Stimulated activated naive CD8-positive, alpha-beta T cell treated with anti-CD3 and anti-CD28 coated beads, Interleukin-15, Interleukin-2, amounts not matched to agents 100 ng/mL and 50 ng/mL, for 24 hours (primary cell): ENCODE data around the gene DNASE1L1.

Source experiments
- H3K27ac Mint-ChIP-seq: one replicate; pipeline ENCODE4 v1.8.0; 2021; ENCODE audit warnings: mild to moderate bottlenecking, mixed read lengths
- H3K27me3 Mint-ChIP-seq: one replicate; pipeline ENCODE4 v1.8.0; 2021; ENCODE audit warnings: mixed read lengths
- H3K36me3 Mint-ChIP-seq: one replicate; pipeline ENCODE4 v1.8.0; 2021; ENCODE audit warnings: low read depth, mixed read lengths
- H3K4me1 Mint-ChIP-seq: one replicate; pipeline ENCODE4 v1.8.0; 2021; ENCODE audit warnings: low read depth, mixed read lengths
- H3K4me3 Mint-ChIP-seq: one replicate; pipeline ENCODE4 v1.8.0; 2021; ENCODE audit warnings: mild to moderate bottlenecking, mixed read lengths
- H3K9me3 Mint-ChIP-seq: one replicate; pipeline ENCODE4 v1.8.0; 2021; ENCODE audit warnings: mixed read lengths

Gene DNASE1L1

DNA sequence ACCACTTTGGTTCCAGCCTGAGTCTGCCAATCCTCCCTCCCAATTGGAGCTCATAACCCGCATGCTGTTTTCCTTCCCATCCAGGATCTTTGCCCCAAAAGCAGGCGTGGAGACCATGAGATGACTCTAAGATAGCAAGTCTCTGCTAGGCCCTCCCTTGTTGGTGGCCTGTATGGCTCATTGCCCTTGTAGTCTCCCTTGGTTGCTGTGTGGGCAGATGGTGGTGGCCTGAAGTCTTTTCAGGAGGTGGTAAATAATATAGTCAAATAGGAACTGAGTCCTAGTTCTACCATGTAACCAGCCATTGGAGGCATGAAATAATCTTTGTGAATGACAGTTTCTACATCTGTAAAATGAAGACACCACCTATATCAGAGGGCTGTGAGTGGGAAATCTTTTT, 20.7 kb upstream of the DNASE1L1 start:
- H3K9me3 Mint-ChIP-seq = no peaks in the 10 kb centered on the region
- H3K36me3 Mint-ChIP-seq = no peaks in the 10 kb centered on the region
- no peaks in the 10 kb centered on the region for H3K27me3 Mint-ChIP-seq
- H3K4me1 Mint-ChIP-seq = peaks cover 20% of the 10 kb centered on the region
- peak overlapping the region; percentile 63 for H3K27ac Mint-ChIP-seq
- H3K4me3 Mint-ChIP-seq = peak overlapping the region; percentile 80

DNA sequence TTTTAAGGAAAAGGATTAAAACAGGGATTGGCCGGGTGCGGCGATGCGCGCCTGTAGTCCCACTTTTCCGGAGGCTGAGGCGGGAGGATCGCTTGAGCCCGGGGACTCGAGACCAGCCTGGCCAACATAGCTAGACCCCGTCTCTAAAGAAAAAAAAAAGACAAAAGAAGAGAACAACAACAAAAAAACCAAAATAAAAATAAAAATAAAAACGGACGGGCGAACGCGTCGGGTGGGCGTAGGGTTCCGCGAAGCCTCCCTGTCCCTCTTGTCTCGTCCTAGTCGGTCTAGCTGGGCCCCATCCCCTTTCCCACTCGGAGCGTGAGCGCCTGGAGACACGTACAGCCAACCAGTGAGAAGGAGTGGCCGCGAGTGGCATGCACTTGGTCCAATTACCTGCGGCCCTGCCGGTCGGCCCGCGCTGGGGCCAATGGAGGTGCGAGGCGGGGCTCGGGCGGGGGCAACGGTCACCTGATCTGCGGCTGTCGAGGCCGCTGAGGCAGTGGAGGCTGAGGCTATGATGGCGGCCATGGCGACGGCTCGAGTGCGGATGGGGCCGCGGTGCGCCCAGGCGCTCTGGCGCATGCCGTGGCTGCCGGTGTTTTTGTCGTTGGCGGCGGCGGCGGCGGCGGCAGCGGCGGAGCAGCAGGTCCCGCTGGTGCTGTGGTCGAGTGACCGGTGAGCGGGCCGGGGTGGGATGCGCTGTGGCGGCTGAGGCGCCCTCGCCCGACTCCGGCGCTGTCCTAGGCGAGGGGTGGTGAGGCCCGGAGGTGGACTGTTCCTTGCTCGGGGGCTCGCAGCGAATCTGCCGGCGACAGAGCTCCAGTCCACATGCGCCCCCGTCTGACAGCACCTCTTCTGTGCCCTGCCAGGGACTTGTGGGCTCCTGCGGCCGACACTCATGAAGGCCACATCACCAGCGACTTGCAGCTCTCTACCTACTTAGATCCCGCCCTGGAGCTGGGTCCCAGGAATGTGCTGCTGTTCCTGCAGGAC, 19.4 kb upstream of the DNASE1L1 start, which contains the start of gene ATP6AP1:
ATP6AP1 (plus strand) TSS at position 502 of the 996 bp plus-strand sequence; CDS start at position 518, 16 bp downstream.
- peak within 1 kb of the TSS; percentile 80 for H3K4me3 Mint-ChIP-seq
- no peaks in the 10 kb centered on the region for H3K27me3 Mint-ChIP-seq
- peaks cover 20% of the 10 kb centered on the region for H3K4me1 Mint-ChIP-seq
- H3K27ac Mint-ChIP-seq = peak within 1 kb of the TSS; percentile 63
- no peaks in the 10 kb centered on the region for H3K36me3 Mint-ChIP-seq
- H3K9me3 Mint-ChIP-seq = no peaks in the 10 kb centered on the region

DNA sequence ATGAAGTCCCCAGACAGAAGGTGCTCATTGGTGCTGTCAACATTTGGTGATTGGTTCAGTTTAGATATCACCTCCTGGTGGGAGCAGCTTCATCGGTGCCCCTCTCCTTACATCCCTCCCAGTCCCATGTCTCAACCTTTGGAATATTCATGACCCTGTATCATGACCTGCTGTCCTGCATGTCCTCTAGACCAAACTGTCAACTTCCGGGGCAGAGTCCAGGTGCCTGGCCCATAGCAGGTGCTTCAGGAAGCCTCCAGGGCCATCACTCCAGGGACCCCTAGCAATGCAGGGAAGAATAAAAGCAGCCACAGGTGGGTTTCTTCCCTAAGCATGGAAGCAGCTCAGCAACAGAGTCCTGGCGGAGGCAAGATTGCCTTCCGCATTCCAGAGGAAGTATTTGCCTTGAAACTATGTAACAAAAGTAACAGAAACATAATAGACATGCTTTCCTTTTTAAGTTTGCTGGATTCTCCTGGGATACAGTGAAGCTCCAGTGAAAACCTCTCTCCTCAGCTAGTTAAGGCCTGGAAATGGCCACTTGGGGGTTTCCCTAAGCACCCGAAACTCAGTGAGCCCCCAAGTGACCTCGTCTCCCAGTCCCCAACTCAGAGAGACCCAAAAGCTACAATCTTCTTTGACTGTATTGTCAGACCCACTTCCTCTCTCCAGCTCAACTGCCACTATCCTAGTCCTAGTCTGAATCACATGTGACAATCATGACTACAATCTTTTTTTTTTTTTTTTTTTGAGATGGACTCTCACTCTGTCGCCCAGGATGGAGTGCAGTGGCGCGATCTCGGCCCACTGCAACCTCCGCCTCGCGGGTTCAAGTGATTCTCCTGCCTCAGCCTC, 18.1 kb upstream of the DNASE1L1 start:
- no peaks in the 10 kb centered on the region for H3K27me3 Mint-ChIP-seq
- no peaks in the 10 kb centered on the region for H3K9me3 Mint-ChIP-seq
- no peak overlapping the region for H3K27ac Mint-ChIP-seq
- H3K4me3 Mint-ChIP-seq = peak overlapping the region; percentile 80
- peaks cover 20% of the 10 kb centered on the region for H3K4me1 Mint-ChIP-seq
- no peaks in the 10 kb centered on the region for H3K36me3 Mint-ChIP-seq

DNA sequence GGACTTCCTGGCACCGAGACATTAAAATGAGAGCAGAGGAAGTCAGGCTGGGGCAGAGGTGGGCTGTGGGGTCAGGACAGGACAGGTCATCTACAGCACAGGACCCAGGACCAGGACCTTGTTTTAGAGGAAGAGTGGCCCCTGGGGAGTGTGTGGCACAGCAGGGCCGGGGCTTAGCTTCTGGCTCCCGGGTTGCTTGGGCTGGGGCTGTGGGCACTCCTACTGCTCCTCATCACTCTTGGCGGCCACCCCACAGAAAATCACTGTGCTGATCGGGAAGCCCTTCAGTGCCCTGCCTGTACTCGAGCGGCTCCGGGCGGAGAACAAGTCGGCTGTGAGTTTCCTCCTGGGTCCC, 11.3 kb upstream of the DNASE1L1 start:
- H3K36me3 Mint-ChIP-seq = peaks cover 5% of the 10 kb centered on the region
- no peak overlapping the region for H3K27ac Mint-ChIP-seq
- H3K4me3 Mint-ChIP-seq = no peak overlapping the region
- peaks cover 5% of the 10 kb centered on the region for H3K4me1 Mint-ChIP-seq
- no peaks in the 10 kb centered on the region for H3K9me3 Mint-ChIP-seq
- no peaks in the 10 kb centered on the region for H3K27me3 Mint-ChIP-seq

DNA sequence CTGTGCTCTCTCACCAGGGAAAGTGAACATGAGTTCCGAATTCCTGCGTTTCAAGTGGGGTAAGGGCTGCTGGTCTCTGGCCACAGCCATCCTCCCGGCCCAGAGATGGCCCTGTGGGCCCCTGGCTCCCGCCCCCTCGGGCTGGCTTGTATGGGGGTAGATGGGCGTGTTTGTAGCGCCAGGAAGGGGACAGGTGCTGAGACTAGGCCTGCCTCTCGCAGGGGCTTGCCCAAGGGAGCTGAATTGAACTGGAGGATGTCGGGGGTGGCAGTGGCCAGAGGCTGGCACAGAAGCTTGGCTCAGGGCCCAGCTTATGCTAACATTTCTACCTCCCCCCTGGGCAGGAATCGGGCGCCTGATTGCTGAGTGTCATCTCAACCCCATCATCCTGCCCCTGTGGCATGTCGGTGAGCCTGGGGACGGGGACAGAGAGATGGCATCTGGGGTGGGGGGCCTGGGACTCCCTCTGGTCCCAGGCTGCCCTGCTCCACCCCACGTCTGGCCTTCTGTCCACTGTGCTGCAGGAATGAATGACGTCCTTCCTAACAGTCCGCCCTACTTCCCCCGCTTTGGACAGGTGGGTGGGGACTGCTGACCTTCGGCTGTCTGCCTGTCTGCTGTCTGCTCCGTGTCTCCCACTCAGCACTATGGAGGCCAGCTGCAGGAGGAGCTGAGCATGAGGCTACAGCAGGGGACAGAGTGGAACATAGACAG, 10.8 kb upstream of the DNASE1L1 start:
- H3K4me1 Mint-ChIP-seq = peaks cover 5% of the 10 kb centered on the region
- no peak overlapping the region for H3K27ac Mint-ChIP-seq
- H3K27me3 Mint-ChIP-seq = no peaks in the 10 kb centered on the region
- peaks cover 5% of the 10 kb centered on the region for H3K36me3 Mint-ChIP-seq
- no peaks in the 10 kb centered on the region for H3K9me3 Mint-ChIP-seq
- no peak overlapping the region for H3K4me3 Mint-ChIP-seq

DNA sequence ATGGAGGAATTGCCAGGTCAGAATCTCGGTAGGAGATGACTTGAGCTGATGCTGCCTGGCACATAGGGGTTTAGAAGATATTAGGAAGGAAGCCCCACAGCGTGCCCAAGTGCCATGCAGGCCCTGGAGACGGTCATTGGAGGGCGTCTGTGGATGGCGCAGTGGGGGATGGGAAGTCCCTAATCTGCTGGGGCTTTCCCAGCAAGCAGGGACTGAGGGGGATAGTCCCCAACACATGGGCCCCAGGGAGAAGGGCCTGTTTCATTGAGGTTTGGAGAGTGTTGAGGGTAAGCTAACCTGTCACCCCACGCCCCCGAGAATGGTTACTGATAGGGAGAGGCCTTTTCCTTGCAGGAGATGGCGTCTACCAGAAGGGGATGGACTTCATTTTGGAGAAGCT, 10.1 kb upstream of the DNASE1L1 start:
- Mint-ChIP-seq H3K27me3 (no peaks in the 10 kb centered on the region), H3K36me3 (peaks cover 5% of the 10 kb centered on the region), H3K4me3 (no peak overlapping the region), H3K9me3 (no peaks in the 10 kb centered on the region), H3K4me1 (peaks cover 5% of the 10 kb centered on the region), H3K27ac (no peak overlapping the region)

DNA sequence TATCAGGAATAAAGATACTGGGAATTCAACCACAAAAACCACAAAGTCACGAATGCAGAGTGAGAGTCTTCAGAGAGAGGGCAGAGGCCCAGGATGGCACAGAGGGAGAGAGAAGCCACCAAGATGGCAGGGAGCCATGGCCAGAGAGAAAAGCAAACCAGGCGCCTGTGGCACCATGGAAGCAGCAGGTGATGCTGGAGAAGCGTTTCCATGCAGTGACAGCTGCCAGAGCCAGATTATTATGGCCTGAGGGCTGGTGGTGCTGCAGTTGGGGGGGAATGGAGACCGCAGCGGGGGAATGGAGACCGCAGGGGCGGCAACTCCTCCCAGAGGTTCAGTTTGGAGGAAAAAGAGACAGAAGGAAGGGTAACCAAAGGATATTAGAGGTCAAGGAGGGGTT, 8.1 kb upstream of the DNASE1L1 start:
- peaks cover 11% of the 10 kb centered on the region for H3K4me1 Mint-ChIP-seq
- H3K27me3 Mint-ChIP-seq = no peaks in the 10 kb centered on the region
- no peaks in the 10 kb centered on the region for H3K9me3 Mint-ChIP-seq
- H3K4me3 Mint-ChIP-seq = no peak overlapping the region
- no peak overlapping the region for H3K27ac Mint-ChIP-seq
- H3K36me3 Mint-ChIP-seq = peaks cover 5% of the 10 kb centered on the region

DNA sequence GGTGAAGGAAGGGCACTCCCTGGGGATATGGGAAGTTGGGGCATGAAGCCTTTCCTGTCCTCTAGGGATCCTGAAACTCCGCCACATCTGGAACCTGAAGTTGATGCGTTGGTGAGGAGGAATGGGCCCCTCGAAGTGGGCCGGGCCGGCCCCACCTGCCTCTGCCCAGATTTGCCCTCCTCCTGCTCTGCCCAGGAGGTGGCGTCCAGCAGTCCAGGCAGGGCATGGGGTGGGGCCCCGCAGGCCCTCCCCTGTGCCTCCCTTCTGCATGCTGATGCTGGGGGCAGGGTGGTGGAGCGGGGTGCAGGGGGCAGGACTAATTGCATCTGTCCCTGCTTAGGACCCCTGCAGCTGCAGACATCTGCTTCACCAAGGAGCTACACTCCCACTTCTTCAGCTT, 4.1 kb upstream of the DNASE1L1 start:
- H3K9me3 Mint-ChIP-seq = no peaks in the 10 kb centered on the region
- H3K36me3 Mint-ChIP-seq = peaks cover under 1% of the 10 kb centered on the region
- H3K4me3 Mint-ChIP-seq = no peak overlapping the region
- peak overlapping the region; percentile 67 for H3K27ac Mint-ChIP-seq
- no peaks in the 10 kb centered on the region for H3K27me3 Mint-ChIP-seq
- H3K4me1 Mint-ChIP-seq = peaks cover 23% of the 10 kb centered on the region

DNA sequence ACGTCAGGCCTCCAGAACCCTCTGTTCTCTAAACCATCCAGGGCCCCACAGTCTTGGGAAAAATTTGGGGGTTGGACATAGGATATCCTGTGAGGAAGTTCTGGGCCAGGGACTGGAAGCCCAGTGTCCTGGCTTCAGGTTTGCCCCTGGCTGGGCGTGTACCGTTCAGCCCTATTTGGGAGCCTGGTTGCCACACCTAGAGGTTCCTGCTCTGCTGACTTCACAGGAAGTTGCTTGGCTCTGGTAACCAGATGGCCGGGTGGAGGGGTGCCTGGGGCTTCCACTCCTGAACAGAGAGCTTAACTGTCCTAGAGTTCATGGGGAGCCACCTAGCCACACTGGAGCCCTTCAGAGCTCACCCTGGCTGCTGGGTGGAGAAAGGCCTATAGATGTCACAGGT, 3.4 kb upstream of the DNASE1L1 start:
- no peaks in the 10 kb centered on the region for H3K27me3 Mint-ChIP-seq

DNA sequence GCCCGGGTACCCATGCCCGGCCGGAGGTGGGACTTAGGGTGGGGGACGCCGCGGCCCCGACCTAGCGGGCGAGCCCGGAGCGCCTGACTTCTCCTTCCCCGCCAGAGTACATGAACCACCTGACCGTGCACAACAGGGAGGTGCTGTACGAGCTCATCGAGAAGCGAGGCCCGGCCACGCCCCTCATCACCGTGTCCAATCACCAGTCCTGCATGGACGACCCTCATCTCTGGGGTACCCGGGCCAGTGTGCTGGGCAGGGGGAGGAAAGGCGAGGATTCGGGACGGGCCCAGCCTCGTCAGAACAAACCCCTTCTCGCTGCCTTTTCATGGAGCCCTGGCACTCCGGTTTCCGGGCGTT, 2.9 kb upstream of the DNASE1L1 start:
- H3K4me1 Mint-ChIP-seq = peaks cover 23% of the 10 kb centered on the region
- no peaks in the 10 kb centered on the region for H3K9me3 Mint-ChIP-seq
- H3K27ac Mint-ChIP-seq = peak overlapping the region; percentile 67
- H3K4me3 Mint-ChIP-seq = peak overlapping the region; percentile 81
- H3K27me3 Mint-ChIP-seq = no peaks in the 10 kb centered on the region
- no peaks in the 10 kb centered on the region for H3K36me3 Mint-ChIP-seq

More for the DNA sequence above, 3.4 kb upstream of the DNASE1L1 start:
- no peaks in the 10 kb centered on the region for H3K9me3 Mint-ChIP-seq
- no peaks in the 10 kb centered on the region for H3K36me3 Mint-ChIP-seq
- peak overlapping the region; percentile 81 for H3K4me3 Mint-ChIP-seq
- peaks cover 23% of the 10 kb centered on the region for H3K4me1 Mint-ChIP-seq
- H3K27ac Mint-ChIP-seq = peak overlapping the region; percentile 67

DNA sequence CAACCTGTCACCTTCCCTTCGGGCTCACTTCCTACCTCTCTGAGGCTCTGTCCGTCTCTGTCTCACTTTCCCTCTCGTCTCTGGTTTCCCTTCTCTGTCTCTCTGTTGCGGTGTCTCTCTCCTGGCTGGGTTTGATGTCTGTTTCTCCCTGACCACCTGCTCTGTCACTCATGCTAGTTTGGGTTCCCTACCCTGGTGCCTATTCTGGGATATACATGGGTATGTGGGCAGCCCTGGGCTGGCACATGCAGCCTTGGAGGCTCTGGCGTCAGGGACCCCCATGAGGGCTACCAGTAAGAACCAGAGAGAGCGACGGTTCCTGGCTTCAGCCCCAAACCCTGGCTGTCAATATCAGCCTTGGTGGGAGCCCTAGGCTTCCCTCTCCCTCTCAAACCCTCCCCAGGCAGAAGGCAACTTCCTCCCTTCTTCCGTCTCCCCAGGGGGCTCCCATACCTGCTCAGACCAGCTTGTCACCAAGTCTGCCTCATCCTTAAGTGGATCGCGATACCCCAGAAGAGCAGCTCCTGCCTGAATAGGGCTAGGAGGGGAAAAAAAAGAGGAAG, 314 bp downstream of the DNASE1L1 start:
- H3K4me1 Mint-ChIP-seq = peaks cover 23% of the 10 kb centered on the region
- no peaks in the 10 kb centered on the region for H3K9me3 Mint-ChIP-seq
- H3K36me3 Mint-ChIP-seq = no peaks in the 10 kb centered on the region
- peak overlapping the region; percentile 70 for H3K4me3 Mint-ChIP-seq
- peak overlapping the region; percentile 61 for H3K27ac Mint-ChIP-seq
- no peaks in the 10 kb centered on the region for H3K27me3 Mint-ChIP-seq

DNA sequence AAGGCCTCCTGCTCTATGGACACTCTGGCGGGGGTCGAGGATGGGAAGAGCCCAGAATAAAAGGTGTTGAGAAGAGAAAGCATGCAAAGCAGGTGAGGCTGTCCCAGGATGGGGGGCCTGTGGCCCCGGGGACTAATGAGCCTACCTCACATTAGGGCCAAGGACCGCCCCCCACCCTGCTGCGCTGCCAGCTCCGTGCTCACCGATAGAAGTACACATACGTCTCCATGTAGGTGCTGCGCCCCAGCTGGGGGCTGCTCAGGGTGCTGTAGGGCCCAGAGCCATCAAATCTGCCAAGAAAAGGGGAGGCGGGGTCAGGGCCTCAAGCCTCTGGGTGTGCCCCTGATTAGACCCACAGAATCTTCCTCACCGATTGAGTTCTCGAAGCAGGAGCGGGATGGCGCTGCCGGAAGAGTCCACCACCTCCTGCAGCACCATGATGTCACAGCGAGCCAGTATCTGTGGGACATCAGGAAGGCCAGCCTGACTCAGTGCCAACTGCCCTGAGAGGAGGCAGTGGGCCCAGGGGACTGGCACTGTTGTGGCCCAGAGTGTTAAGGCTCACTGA, 4.3 kb downstream of the DNASE1L1 start:
- no peak overlapping the region for H3K4me3 Mint-ChIP-seq
- no peaks in the 10 kb centered on the region for H3K9me3 Mint-ChIP-seq
- H3K27me3 Mint-ChIP-seq = no peaks in the 10 kb centered on the region
- H3K4me1 Mint-ChIP-seq = peaks cover 24% of the 10 kb centered on the region
- no peak overlapping the region for H3K27ac Mint-ChIP-seq
- H3K36me3 Mint-ChIP-seq = peaks cover 13% of the 10 kb centered on the region

DNA sequence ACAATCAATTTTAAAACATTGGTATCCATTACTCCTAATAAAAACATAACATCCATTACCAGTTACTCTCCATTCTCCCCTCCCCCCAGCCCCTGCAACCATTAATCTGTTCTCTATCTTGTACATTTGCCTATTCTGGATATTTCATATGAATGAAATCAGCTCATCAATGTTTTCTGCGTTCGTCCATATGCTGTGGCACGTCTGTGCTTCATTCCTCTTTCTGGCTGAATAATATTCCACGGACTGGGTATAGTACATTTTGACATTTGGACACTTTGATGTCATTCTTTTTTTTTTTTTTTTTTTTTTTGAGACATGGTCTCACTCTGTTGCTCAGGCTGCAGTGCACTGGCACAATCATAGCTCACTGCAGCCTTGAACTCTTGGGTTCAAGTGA, 5.2 kb downstream of the DNASE1L1 start:
- H3K4me1 Mint-ChIP-seq = peaks cover 26% of the 10 kb centered on the region
- H3K4me3 Mint-ChIP-seq = no peak overlapping the region
- no peak overlapping the region for H3K27ac Mint-ChIP-seq
- peaks cover 21% of the 10 kb centered on the region for H3K36me3 Mint-ChIP-seq
- H3K27me3 Mint-ChIP-seq = peaks cover under 1% of the 10 kb centered on the region
- no peaks in the 10 kb centered on the region for H3K9me3 Mint-ChIP-seq

DNA sequence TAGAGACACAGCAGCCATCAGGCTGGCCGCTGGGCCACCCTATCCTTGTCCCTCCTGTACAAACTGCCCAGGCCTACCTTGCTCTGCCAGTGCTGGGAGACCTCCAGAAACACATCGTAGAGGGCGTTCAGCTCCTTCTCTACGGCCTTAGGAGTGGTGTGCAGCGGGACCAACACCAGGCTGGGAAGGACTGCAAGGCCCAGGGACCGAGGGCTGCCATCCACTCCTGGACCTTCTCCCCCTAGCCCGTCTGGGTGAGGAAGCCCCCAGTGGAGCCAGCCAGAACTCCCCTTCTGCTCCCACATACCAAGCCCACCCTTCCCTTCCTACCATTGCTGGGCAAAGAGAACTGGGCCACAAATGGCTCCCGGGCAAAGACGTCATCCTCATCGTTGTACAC, 5.9 kb downstream of the DNASE1L1 start:
- Mint-ChIP-seq H3K4me1 (peaks cover 23% of the 10 kb centered on the region), H3K27ac (no peak overlapping the region), H3K9me3 (no peaks in the 10 kb centered on the region), H3K36me3 (peaks cover 28% of the 10 kb centered on the region), H3K4me3 (no peak overlapping the region), H3K27me3 (peaks cover 3% of the 10 kb centered on the region)
